Large intestine (tissue), 3 donors: ENCODE data around the gene BHLHA15. TPM values are rescaled to one million over a fixed set of nuclear protein-coding genes. Genes with fewer than 3 reads are reported as not detected.
"Not testable (repeated sequence)": the region's sequence is repeated elsewhere in the genome, so short reads cannot be mapped to it uniquely, and the experiment has no call there.

Experiments
- DNase-seq, 2 donors: peaks; one replicate each; pipeline versions ENCODE4 v3.0.0 to v3.0.0-alpha.2; 2013
- H3K27ac ChIP-seq: one replicate; pipeline ENCODE4 v1.5.1; 2013; ENCODE audit warnings: low read length
- H3K27me3 ChIP-seq: 2 replicates; pipeline ENCODE4 v1.6.1; 2013; ENCODE audit warnings: low read length; ENCODE audit not compliant: control insufficient read depth, insufficient read depth
- H3K36me3 ChIP-seq: 2 replicates; pipeline ENCODE4 v1.6.1; 2013; ENCODE audit warnings: low read length; ENCODE audit not compliant: control insufficient read depth, insufficient read depth
- H3K4me1 ChIP-seq: one replicate; pipeline ENCODE4 v1.6.1; 2013; ENCODE audit warnings: low read length; ENCODE audit not compliant: control insufficient read depth, insufficient read depth
- H3K4me3 ChIP-seq: one replicate; pipeline ENCODE4 v1.5.1; 2013; ENCODE audit warnings: low read length
- H3K9me3 ChIP-seq: one replicate; pipeline ENCODE4 v1.6.1; 2013; ENCODE audit warnings: mild to moderate bottlenecking, low read depth, low read length, moderate library complexity; ENCODE audit not compliant: control insufficient read depth
- WGBS: methylation state at CpG from one replicate; pipeline ENCODE4 v1.1.5; 2013; ENCODE audit warnings: low lambda C conversion rate; ENCODE audit not compliant: insufficient coverage; 5-methylcytosine and 5-hydroxymethylcytosine counted together
- polyA plus RNA-seq: library from polyadenylated mRNA; unstranded; fragments of 120-200 nt; gene quantifications from one replicate; pipeline ENCODE4 v1.2.1, GENCODE V29; 2013

BHLHA15 gene
- polyA plus RNA-seq, 1 donor, result 0.60 TPM

DNA sequence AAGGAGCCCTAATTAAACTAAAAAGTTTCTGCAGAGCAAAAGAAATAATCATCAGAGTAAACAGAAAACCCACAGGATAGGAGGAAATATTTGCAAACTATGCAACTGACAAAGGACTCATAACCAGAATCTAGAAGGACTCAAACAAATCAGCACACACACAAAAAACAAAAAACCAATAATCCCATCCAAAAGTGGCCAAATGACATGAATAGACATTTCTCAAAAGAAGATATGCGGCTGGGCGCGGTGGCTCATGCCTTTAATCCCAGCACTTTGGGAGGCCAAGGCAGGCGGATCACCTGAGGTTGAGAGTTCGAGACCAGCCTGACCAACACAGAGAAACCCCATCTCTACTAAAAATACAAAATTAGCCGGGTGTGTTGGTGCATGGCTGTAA, 8.1 kb downstream of the BHLHA15 start:
- not testable (repeated sequence) for DNase-seq, H3K27me3 ChIP-seq, H3K9me3 ChIP-seq, H3K4me3 ChIP-seq, H3K27ac ChIP-seq, H3K4me1 ChIP-seq
- peaks cover 21% of the 10 kb centered on the region for H3K36me3 ChIP-seq
- no CpG with 5 or more reads among the region's 6 CpGs for WGBS

DNA sequence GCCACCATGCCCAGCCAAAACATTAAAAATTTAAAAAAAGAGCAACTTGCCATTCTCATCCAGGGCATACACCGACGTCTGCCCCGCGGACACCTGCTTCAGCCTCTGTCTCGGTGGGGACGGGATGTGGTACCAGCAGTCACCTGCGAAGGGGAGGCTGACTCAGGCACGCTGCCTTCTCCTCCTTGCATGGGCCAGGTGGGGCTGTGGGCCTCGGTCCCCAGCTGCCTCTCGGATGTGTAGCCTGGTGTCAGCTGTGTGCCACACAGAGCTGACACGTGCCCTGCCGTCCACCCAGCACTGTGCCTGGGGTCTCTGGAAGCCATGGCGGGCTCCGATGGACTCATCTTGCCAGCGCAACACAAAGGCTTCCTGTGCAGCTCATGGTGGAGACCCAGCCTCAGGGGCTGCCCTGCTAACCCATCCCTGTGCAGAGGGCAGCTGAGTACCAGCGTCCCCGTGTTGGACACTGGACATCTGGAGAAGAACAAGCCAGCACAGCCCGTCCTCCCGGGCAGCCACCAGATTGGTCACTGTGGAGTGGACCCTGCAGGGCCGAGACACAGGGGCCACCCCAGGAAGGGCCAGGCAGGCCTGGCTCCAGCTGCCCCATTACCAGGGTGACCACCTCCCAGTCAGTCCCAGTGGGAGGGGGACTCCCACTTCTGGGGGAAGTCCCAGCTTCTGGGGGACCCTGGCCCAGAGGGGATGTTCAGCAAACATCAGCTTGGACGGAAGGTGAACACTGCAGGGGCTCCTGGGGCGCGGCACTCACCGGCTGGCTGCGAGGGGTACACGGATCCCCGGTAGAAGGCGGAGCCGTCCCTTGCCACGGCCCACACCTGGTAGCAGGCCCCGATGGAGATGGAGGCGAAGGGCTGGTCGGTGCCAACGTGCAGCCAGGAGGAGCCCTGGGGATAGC, 10.6 kb downstream of the BHLHA15 start:
- H3K9me3 ChIP-seq, result no peaks in the 10 kb centered on the region
- no peak for DNase-seq
- H3K27me3 ChIP-seq, result no peaks in the 10 kb centered on the region
- no peak overlapping the region for H3K27ac ChIP-seq
- peaks cover 24% of the 10 kb centered on the region for H3K36me3 ChIP-seq
- H3K4me1 ChIP-seq, result no peaks in the 10 kb centered on the region
- H3K4me3 ChIP-seq, result no peak overlapping the region
- no CpG with 5 or more reads among the region's 34 CpGs for WGBS

DNA sequence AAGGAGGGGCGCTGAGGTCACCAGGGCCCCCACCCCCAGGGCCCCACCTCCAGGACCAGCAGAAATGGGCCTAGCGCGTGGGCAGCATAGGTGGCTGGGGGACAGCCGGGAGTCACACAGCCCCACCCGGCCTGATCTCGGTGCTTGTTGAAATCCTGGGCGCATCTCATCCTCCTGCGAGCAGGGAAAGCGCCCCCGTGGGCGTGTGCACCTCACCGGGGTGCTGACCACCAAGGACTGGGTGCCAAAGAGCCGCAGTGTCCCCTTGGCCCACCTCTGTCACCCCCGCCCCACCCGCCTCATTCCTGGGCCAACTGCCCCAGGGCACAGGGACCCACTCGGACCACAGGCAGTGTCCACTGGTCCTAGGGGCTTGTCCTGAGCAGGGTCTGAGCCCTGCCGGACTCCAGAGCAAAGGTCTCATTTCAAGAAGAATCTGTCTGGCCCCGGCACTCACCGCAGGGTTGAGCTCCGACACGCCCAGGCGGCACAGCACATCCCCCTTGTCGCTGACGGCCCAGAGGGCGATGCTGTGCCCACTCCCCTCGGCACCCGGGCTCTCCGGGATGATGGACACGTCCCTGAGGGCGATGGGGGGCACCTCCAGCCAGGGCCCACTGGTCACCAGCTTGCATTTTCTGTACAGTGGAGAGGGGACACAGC, 11.4 kb downstream of the BHLHA15 start:
- peaks cover 22% of the 10 kb centered on the region for H3K36me3 ChIP-seq

DNA sequence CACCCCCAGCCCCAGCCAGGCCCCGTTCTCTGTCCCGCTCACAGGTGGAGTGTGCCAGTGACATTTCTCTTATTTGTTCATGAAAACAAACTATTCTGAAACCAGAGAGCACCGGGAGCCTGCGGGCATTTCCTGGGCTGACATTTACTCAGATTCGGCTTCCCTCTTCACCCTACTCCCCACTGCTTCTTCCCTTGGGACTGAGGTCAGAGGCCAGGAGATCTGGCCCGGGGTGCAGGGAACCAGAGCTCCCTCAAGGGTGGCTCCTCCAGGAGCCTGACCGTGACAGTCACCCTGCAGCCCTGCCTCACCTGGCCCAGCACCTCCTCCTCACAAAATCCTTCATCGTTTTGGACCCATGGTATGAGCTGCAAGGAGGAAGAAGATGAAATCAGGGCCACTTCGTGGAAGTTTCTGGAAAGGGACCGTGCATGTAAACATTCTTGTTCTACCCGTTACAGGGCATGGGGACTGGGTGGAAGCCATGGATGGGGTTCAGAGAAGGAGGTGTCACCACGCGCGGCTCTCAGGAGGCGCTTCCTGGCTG, 12.2 kb downstream of the BHLHA15 start:
- no peak for DNase-seq
- H3K9me3 ChIP-seq, result no peaks in the 10 kb centered on the region
- no peaks in the 10 kb centered on the region for H3K4me1 ChIP-seq
- peaks cover 22% of the 10 kb centered on the region for H3K36me3 ChIP-seq
- no CpG with 5 or more reads among the region's 15 CpGs for WGBS
- no peak overlapping the region for H3K4me3 ChIP-seq
- H3K27ac ChIP-seq, result no peak overlapping the region
- no peaks in the 10 kb centered on the region for H3K27me3 ChIP-seq

More for the DNA sequence above, 11.4 kb downstream of the BHLHA15 start:
- no peaks in the 10 kb centered on the region for H3K9me3 ChIP-seq
- no peak overlapping the region for H3K27ac ChIP-seq
- WGBS, result no CpG with 5 or more reads among the region's 30 CpGs
- no peak overlapping the region for H3K4me3 ChIP-seq
- no peaks in the 10 kb centered on the region for H3K4me1 ChIP-seq
- no peaks in the 10 kb centered on the region for H3K27me3 ChIP-seq
- no peak for DNase-seq

DNA sequence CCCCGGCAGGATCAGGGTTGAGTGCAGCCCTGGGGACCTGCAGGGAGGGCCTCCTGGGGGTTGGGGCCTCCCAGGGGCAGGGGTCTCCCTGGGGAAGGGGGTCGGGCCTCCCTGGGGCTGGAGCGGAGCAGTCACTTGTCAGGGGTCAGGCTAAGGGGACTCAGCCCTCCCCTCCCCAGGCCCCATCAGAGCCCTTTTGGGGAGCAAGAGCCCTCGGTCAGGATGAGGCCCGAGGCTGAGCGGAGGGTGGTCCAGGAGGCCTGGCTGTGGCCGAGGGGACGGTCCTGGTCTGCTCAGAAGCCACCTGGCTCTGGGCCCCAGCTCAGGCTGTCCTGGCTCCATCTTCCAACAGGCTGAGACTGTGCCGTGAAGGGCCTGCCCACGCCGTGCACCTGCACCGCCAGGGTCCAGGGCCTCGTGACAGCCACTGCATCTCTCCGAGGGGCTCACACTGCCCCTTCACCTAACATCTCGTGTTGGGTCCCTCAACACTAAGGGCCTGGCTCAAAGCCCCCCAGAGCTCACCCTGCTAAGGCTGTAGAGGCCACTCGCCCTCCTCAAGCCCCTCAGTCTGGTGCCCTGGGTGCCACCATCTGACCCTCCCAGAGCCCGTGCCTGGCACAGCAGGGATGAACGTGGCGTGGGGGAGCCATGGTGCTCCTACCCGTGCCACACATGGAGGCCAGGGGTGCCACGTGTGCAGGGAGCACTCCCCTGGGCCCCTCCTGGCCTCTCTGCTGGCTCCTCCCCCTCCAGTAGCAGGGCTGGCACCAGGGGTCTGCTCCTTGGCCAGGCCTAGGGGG, 12.9 kb downstream of the BHLHA15 start:
- DNase-seq, result no peak

DNA sequence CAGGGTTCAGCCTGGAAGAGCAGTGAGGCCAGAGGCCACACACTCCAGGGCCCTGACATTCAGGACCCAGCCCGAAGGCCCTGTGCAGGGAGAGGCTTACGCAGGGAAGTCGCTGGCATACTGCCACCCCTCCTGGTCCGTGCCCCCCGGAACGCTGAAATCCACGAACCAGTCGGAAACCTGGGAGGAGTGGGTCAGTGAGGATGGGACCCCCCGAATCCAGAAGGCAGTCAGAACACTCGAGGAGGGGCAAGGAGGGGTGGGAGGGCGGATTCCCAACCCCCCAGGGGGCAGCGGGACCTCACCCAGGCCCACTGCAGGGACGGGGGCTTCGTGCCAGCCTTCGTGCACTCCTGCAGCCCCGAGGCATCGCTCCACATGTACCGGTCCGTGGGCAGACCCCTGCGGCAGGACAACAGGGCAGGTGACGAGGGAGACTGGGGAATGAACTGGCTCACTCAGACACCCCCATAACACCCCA, 13.5 kb downstream of the BHLHA15 start:
- Histone ChIP-seq H3K4me1 (no peaks in the 10 kb centered on the region), H3K36me3 (peaks cover 22% of the 10 kb centered on the region), H3K27me3 (no peaks in the 10 kb centered on the region), H3K4me3 (no peak overlapping the region), H3K9me3 (no peaks in the 10 kb centered on the region), H3K27ac (no peak overlapping the region)
- no peak for DNase-seq
- WGBS, result no CpG with 5 or more reads among the region's 21 CpGs

More for the DNA sequence above, 12.9 kb downstream of the BHLHA15 start:
- no peak overlapping the region for H3K27ac ChIP-seq
- no peak overlapping the region for H3K4me3 ChIP-seq
- H3K27me3 ChIP-seq, result no peaks in the 10 kb centered on the region
- H3K36me3 ChIP-seq, result peaks cover 22% of the 10 kb centered on the region
- no CpG with 5 or more reads among the region's 21 CpGs for WGBS
- H3K9me3 ChIP-seq, result no peaks in the 10 kb centered on the region
- H3K4me1 ChIP-seq, result no peaks in the 10 kb centered on the region

DNA sequence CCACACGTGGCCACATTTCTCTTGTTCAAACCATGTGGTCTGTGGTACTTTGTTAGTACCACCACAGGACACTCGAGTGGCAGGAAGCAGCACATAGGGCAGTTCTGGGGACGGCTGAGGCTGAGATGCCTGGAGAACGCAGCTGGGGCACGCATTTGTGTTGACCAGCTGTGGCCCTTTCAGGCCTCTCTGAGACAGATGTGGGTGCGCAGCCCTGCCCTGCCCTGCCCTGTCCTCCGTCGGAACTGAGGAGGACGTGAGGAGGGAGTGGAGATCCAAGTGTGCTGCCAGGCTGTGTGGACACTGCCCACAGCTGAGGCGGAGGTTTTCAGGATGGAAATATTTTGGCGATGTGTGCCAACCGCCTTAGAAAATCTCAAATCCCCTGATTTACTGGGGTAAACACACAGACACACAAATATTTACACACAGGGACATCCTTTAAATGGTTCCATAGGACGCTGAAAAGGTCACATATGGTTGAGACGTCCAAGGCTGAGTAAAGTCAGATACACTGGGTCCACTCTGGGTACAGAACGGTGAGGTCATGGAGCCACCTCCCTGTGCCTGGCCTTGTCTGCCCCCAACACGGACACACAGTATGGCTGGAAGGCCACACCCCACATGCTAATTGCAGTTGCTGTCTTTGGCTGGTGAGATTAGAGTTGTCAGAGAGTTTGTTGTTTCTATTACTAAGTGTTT, 14.8 kb downstream of the BHLHA15 start:
- DNase-seq, result no peak
- no peaks in the 10 kb centered on the region for H3K4me1 ChIP-seq
- no peaks in the 10 kb centered on the region for H3K27me3 ChIP-seq
- no peak overlapping the region for H3K4me3 ChIP-seq
- H3K36me3 ChIP-seq, result peaks cover 25% of the 10 kb centered on the region
- H3K27ac ChIP-seq, result no peak overlapping the region
- no CpG with 5 or more reads among the region's 16 CpGs for WGBS
- H3K9me3 ChIP-seq, result no peaks in the 10 kb centered on the region

DNA sequence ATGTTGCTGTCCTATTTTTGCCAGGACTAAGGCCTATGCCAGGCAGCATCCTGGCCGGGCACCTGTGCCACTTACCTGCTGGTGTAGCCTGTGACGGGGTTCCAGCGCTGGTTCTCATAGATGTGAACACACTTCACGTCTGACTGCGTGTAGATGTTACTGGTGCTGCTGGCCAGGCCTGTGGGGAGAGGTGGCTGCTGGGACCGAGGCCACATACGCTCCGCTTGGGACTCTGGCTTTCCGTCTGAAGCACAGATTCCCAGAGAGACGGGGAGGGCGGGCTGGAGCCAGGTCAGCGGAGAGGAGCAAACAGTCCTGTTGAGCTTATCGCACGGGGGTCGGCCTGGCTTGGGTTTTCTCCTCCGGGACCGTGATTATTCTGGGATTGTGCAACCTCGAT, 16.7 kb downstream of the BHLHA15 start:
- Histone ChIP-seq H3K36me3 (peaks cover 17% of the 10 kb centered on the region), H3K27ac (no peak overlapping the region), H3K4me3 (no peak overlapping the region), H3K4me1 (no peaks in the 10 kb centered on the region), H3K9me3 (no peaks in the 10 kb centered on the region), H3K27me3 (no peaks in the 10 kb centered on the region)
- 100% methylated on average over 2 of the region's 18 CpGs for WGBS
- no peak for DNase-seq

DNA sequence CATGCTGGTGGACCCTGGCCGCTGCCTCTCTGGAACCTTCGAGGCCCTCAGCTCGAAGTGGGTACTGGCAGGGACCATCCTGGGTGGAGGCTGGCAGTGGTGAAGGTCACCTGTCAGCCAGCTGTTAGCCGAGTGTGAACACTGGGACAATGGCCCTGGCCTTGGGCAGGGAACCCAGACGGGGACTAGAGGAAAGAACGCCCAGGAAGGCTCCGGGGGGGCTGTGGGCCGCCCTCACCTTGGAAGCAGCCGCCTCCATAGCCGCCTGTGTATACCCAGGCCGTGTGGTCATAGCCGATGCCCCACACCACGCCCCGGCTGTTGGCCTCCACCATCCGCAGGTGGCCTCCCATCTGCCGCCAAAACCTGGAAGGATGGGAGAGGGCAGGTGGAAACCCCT, 17.6 kb downstream of the BHLHA15 start:
- Histone ChIP-seq H3K4me3 (no peak overlapping the region), H3K9me3 (no peaks in the 10 kb centered on the region), H3K27ac (no peak overlapping the region), H3K27me3 (no peaks in the 10 kb centered on the region), H3K4me1 (no peaks in the 10 kb centered on the region), H3K36me3 (peaks cover 18% of the 10 kb centered on the region)
- whole genome bisulfite sequencing, result no CpG with 5 or more reads among the region's 16 CpGs
- DNase-seq, result no peak
